HepG2 (cell line): Measurements from ENCODE around the gene RSPH1. TPM values are rescaled to one million over a fixed set of nuclear protein-coding genes. Genes with fewer than 3 reads are reported as not detected.

Experiments used
- ATAC-seq: fragments of 200-7000 bp; cut with Tn5 transposase; 3 replicates; pipeline ENCODE4 v1.9.1; 2020; ENCODE audit warnings: mild to moderate bottlenecking, moderate library complexity
- Bru-seq: library from RNA; stranded (reverse); fragments of 400-500 nt; gene quantifications from one replicate; lab custom pipeline; 2021; lab: Mats Ljungman, UMichigan
- BruChase-seq, 2 experiments: library from RNA; stranded (reverse); fragments of 400-500 nt; gene quantifications; one replicate each; lab custom pipeline; 2021; lab: Mats Ljungman, UMichigan
- BruUV-seq: library from RNA; stranded (reverse); fragments of 400-500 nt; replicated peaks from 2 replicates; lab custom pipeline; 2021; lab: Mats Ljungman, UMichigan
- CTCF ChIA-PET: fragments of 300-600 bp; formaldehyde crosslinking; extraction: SDS; loops from one replicate; lab custom pipeline; 2021; ENCODE audit warnings: low total read pairs, inconsistent platforms, low intra/inter-chr PET ratio; lab: Yijun Ruan, JAX
- POLR2A ChIA-PET: fragments of 350-600 bp; sonication (Branson Sonifier 250); formaldehyde crosslinking; loops from one replicate; lab custom pipeline; 2020; ENCODE audit warnings: antibody characterized with exemption, inconsistent platforms; lab: Yijun Ruan, JAX
- DNase-seq: peaks from one replicate; pipeline ENCODE4 v3.0.0-alpha.2; 2015; ENCODE audit warnings: low spot score
- FAIRE-seq: peaks from 3 replicates; lab custom pipeline; 2011; peaks lifted over from hg19 to GRCh38; lab: Jason Lieb, UNC
- H2AFZ ChIP-seq: one replicate; pipeline ENCODE4 v1.6.1; 2011; ENCODE audit warnings: low read length, inconsistent platforms
- H3K27ac ChIP-seq: fragments of 300-600 bp; 3 replicates; pipeline ENCODE4 v1.8.0; 2011; ENCODE audit warnings: mixed run types, mild to moderate bottlenecking, mixed read lengths, low read length, inconsistent platforms; ENCODE audit not compliant: insufficient read depth; ENCODE audit errors: extremely low read length
- H3K27me3 ChIP-seq, 2 experiments: fragments of 200-600 bp in 1 of 2; 2 replicates in 1 of 2; 3 replicates in 1 of 2; pipeline versions ENCODE4 v1.6.0 to v1.8.0; 2011; ENCODE audit warnings: low read length in 2 of 2, mild to moderate bottlenecking in 2 of 2, moderate library complexity in 2 of 2, inconsistent platforms in 1 of 2; ENCODE audit not compliant: insufficient read depth in 2 of 2, control insufficient read depth in 1 of 2
- H3K36me3 ChIP-seq, 2 experiments: fragments of 200-600 bp in 1 of 2; replicated peaks in 1 of 2; 2 replicates in 1 of 2; 3 replicates in 1 of 2; pipeline versions ENCODE4 v1.5.1 to v1.8.0; 2011; ENCODE audit warnings: low read length in 2 of 2, inconsistent platforms in 1 of 2; ENCODE audit not compliant: insufficient read depth in 2 of 2, control insufficient read depth in 1 of 2
- H3K4me1 ChIP-seq: 2 replicates; pipeline ENCODE4 v1.5.1; 2012; ENCODE audit warnings: low read length, inconsistent platforms; ENCODE audit not compliant: insufficient read depth
- H3K4me2 ChIP-seq: 2 replicates; pipeline ENCODE4 v1.6.0; 2011; ENCODE audit warnings: low read depth, low read length, inconsistent platforms
- H3K4me3 ChIP-seq, 3 experiments: fragments of 200-600 bp in 1 of 3; sonication (generic), shearing (Covaris generic) in 1 of 3; replicated peaks in 1 of 3; 2 replicates each; pipeline ENCODE4 v1.5.1; 2011 to 2016; ENCODE audit warnings: low read length in 3 of 3, inconsistent platforms in 2 of 3, low read depth in 2 of 3, mild to moderate bottlenecking in 2 of 3, control low read depth in 1 of 3, mixed read lengths in 1 of 3; ENCODE audit not compliant: insufficient read depth in 1 of 3
- H3K79me2 ChIP-seq: one replicate; pipeline ENCODE4 v1.6.1; 2011; ENCODE audit warnings: low read length, inconsistent platforms; ENCODE audit not compliant: insufficient read depth
- H3K9ac ChIP-seq: 2 replicates; pipeline ENCODE4 v1.6.0; 2011; ENCODE audit warnings: mild to moderate bottlenecking, low read depth, low read length, inconsistent platforms; ENCODE audit not compliant: insufficient read depth
- H3K9me3 ChIP-seq: 2 replicates; pipeline ENCODE4 v1.5.1; 2012; ENCODE audit warnings: mild to moderate bottlenecking, low read length
- H4K20me1 ChIP-seq: 2 replicates; pipeline ENCODE4 v1.6.0; 2011; ENCODE audit warnings: inconsistent platforms, mild to moderate bottlenecking, low read length, moderate library complexity; ENCODE audit not compliant: insufficient read depth
- ATF1 ChIP-seq: IDR thresholded peaks from 2 replicates; pipeline ENCODE4 v1.6.1; 2016; ENCODE audit warnings: mild to moderate bottlenecking, control low read depth
- ELF1 ChIP-seq: sonication (generic); formaldehyde crosslinking; IDR thresholded peaks from 2 replicates; pipeline ENCODE4 v1.4.0; 2020; ENCODE audit warnings: missing genetic modification reagents
- FOXC1 ChIP-seq: sonication (generic); formaldehyde crosslinking; IDR thresholded peaks from 2 replicates; pipeline ENCODE4 v1.8.0; 2022; ENCODE audit warnings: mild to moderate bottlenecking, missing genetic modification reagents, borderline replicate concordance
- GTF2F1 ChIP-seq: fragments of 150-350 bp; IDR thresholded peaks from 2 replicates; pipeline ENCODE4 v1.6.1; 2014; ENCODE audit warnings: low read length
- HIVEP1 ChIP-seq: sonication (generic); formaldehyde crosslinking; IDR thresholded peaks from 2 replicates; pipeline ENCODE4 v1.4.0; 2020; ENCODE audit warnings: mild to moderate bottlenecking, missing genetic modification reagents
- NFYC ChIP-seq: IDR thresholded peaks from 2 replicates; pipeline ENCODE4 v1.6.1; 2016; ENCODE audit warnings: missing genetic modification reagents, missing compliant biosample characterization
- RBM22 ChIP-seq: fragments of 200-400 bp; formaldehyde crosslinking; optimal IDR thresholded peaks from 2 replicates; pipeline ENCODE3; 2017; ENCODE audit warnings: mild to moderate bottlenecking, low read length, moderate library complexity
- RFX3 ChIP-seq: IDR thresholded peaks from 2 replicates; pipeline ENCODE4 v1.6.1; 2016; ENCODE audit warnings: missing biosample characterization, missing genetic modification reagents
- SALL2 ChIP-seq: sonication (generic); formaldehyde crosslinking; IDR thresholded peaks from 2 replicates; pipeline ENCODE4 v1.8.1; 2023; ENCODE audit warnings: mild to moderate bottlenecking, missing genetic modification reagents, inconsistent platforms
- SP4 ChIP-seq: sonication (generic); formaldehyde crosslinking; IDR thresholded peaks from 2 replicates; pipeline ENCODE4 v1.8.1; 2023; ENCODE audit warnings: mild to moderate bottlenecking, missing genetic modification reagents
- TGIF2 ChIP-seq: IDR thresholded peaks from 2 replicates; pipeline ENCODE4 v1.6.1; 2016; ENCODE audit warnings: control low read depth, missing compliant biosample characterization
- THAP11 ChIP-seq: IDR thresholded peaks from 2 replicates; pipeline ENCODE4 v1.6.1; 2016; ENCODE audit warnings: missing biosample characterization, missing genetic modification reagents
- THYN1 ChIP-seq: sonication (generic); formaldehyde crosslinking; IDR thresholded peaks from 2 replicates; pipeline ENCODE4 v1.8.1; 2023; ENCODE audit warnings: low read depth, mild to moderate bottlenecking, moderate library complexity, missing genetic modification reagents, borderline replicate concordance
- ZBTB21 ChIP-seq: sonication (generic); formaldehyde crosslinking; IDR thresholded peaks from 2 replicates; pipeline ENCODE4 v1.4.0; 2020; ENCODE audit warnings: missing genetic modification reagents
- ZFP62 ChIP-seq: sonication (generic); formaldehyde crosslinking; IDR thresholded peaks from 2 replicates; pipeline ENCODE4 v1.4.0; 2020; ENCODE audit warnings: missing genetic modification reagents
- WGBS: methylation state at CpG from one replicate; pipeline ENCODE4 v1.1.6; 2017; ENCODE audit warnings: low lambda C conversion rate; 5-methylcytosine and 5-hydroxymethylcytosine counted together
- in situ Hi-C: cut with HindIII; loops from 2 replicates; pipeline ENCODE4 v1.10.0; 2017; ENCODE audit warnings: low pct_unique_long_range_greater_than_20kb; ENCODE audit not compliant: extremely low pct_ligation_motif_present
- intact Hi-C: fragments of 100-400 bp; cut with micrococcal nuclease; formaldehyde crosslinking; loops from one replicate; pipeline ENCODE4 v1.10.0; 2022; ENCODE audit not compliant: unreplicated experiment
- long read RNA-seq, 2 experiments: library from RNA in 1 of 2; library from polyadenylated mRNA in 1 of 2; stranded (forward) in 1 of 2; unstranded in 1 of 2; transcript quantifications; one replicate each; pipeline ENCODE4 v2.0.0, GENCODE V29; 2019 to 2022
- polyA minus RNA-seq, 3 experiments: library from RNA; depleted of rRNA, polyadenylated mRNA; stranded (reverse); fragments of >200 nt; gene quantifications; 2 replicates each; pipeline ENCODE4 v1.2.3, GENCODE V29; 2011; ENCODE audit warnings: low replicate concordance in 1 of 3
- polyA plus RNA-seq, 8 experiments: library from polyadenylated mRNA; depleted of rRNA in 3 of 8; stranded (reverse) in 7 of 8; unstranded in 1 of 8; fragments of >200 nt; fragmentation: Illumina TruSeq in 4 of 8; extraction: Trizol in 4 of 8; gene quantifications; 2 replicates each; pipeline versions ENCODE4 v1.2.1 to v1.2.3, GENCODE V29; 2011 to 2016; ENCODE audit warnings: low read depth in 4 of 8, missing spikeins in 1 of 8, mixed read lengths in 1 of 8; ENCODE audit not compliant: insufficient read depth in 1 of 8
- total RNA-seq, 5 experiments: library from RNA; depleted of rRNA; stranded (reverse); fragments of >200 nt; fragmentation: Illumina TruSeq; extraction: Trizol; gene quantifications; 2 replicates each; pipeline ENCODE4 v1.2.3, GENCODE V29; 2016; ENCODE audit warnings: low read depth in 1 of 5
- TF ChIP-seq, protein P1 (sequence below): IDR thresholded peaks from 2 replicates; pipeline ENCODE4 v1.6.1; 2012; ENCODE audit warnings: low read length, improper control_type of control experiment
- TF ChIP-seq, protein P2 (sequence below): IDR thresholded peaks from 2 replicates; pipeline ENCODE4 v1.6.1; 2016; ENCODE audit warnings: missing genetic modification reagents, missing compliant biosample characterization

Gene RSPH1
- not detected in 2 replicates for total RNA-seq (2016; rRNA removed; fragmentation: Illumina TruSeq; extraction: Trizol)
- total RNA-seq (2016; cell fraction: cytosol; rRNA removed; fragmentation: Illumina TruSeq; extraction: Trizol; ENCODE audit: low read depth), result not detected in 2 replicates
- not detected in 2 replicates for total RNA-seq (2016; cell fraction: insoluble cytoplasmic fraction; rRNA removed; fragmentation: Illumina TruSeq; extraction: Trizol)
- total RNA-seq (2016; cell fraction: membrane; rRNA removed; fragmentation: Illumina TruSeq; extraction: Trizol), result not detected in 2 replicates
- not detected in 2 replicates for total RNA-seq (2016; cell fraction: nucleus; rRNA removed; fragmentation: Illumina TruSeq; extraction: Trizol)
- not detected in 2 replicates for polyA plus RNA-seq (2011; rRNA removed)
- polyA plus RNA-seq (2011; cell fraction: cytosol; rRNA removed), result not detected in 2 replicates
- polyA plus RNA-seq (2011; cell fraction: nucleus; rRNA removed), result not detected in 2 replicates
- polyA plus RNA-seq (2012), result not detected in 2 replicates
- not detected in 2 replicates for polyA plus RNA-seq (2016; cell fraction: cytosol; fragmentation: Illumina TruSeq; extraction: Trizol; ENCODE audit: low read depth)
- not detected in 2 replicates for polyA plus RNA-seq (2016; cell fraction: insoluble cytoplasmic fraction; fragmentation: Illumina TruSeq; extraction: Trizol; ENCODE audit: low read depth)
- not detected in 2 replicates for polyA plus RNA-seq (2016; cell fraction: membrane; fragmentation: Illumina TruSeq; extraction: Trizol; ENCODE audit: low read depth)
- not detected in 2 replicates for polyA plus RNA-seq (2016; cell fraction: nucleus; fragmentation: Illumina TruSeq; extraction: Trizol; ENCODE audit: insufficient read depth, low read depth)
- polyA minus RNA-seq (2011; rRNA and poly(A)+ RNA removed; ENCODE audit: low replicate concordance), result not detected in 2 replicates
- not detected in 2 replicates for polyA minus RNA-seq (2011; cell fraction: cytosol; rRNA and poly(A)+ RNA removed)
- not detected in 2 replicates for polyA minus RNA-seq (2011; cell fraction: nucleus; rRNA and poly(A)+ RNA removed)
- percentile 7 among the genes with signal in this experiment for Bru-seq, nascent RNA
- percentile 5 among the genes with signal in this experiment for BruChase-seq, experiment 1, labeled RNA remaining after a 6-hour chase
- BruChase-seq, experiment 2, labeled RNA remaining after a 2-hour chase, result percentile 6 among the genes with signal in this experiment
- long read RNA-seq, experiment 1, result 0 reads
- long read RNA-seq, experiment 2, result 0 reads

DNA sequence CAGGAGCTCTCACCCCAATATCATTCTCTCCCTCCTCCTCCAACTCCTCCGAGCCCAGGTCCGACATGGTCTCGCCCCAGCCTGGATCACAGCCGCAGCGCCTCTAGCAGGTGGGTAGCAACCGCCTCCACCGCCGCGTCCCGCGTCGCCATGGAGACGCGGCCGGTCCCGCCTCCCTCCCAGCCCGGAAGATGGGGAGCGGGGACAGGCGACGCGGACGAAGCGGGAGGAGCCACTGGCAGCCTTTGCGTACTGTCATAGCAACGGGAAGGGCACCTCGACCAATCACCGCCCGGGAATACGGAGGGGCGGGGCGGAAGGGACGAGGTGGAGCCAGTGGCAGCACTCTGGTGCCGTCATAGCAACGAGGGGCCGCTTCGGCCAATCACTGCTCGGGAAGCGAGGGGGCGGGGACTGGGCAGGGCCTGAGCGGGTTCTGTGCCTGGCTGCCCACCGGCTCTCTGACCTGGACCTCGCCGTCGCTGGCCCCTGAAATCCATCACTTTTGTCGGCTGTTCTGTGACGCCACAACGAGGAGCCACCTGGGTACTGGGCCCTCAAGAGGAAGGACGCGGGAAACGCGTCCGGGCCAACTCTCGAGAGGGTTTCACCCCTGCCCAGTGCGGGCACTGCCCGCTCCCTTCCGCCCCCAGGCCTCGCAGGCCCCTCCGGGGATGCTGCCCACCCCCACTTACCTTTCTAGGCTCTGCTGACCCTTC lies at the start of gene RSPH1:
Gene RSPH1 (minus strand): TSS at position 105 of the 719 bp plus-strand sequence. CDS start 38 bp downstream, at position 67.
- H3K9me3 ChIP-seq, result no peaks in the 10 kb centered on the region
- H2AFZ ChIP-seq, result peak within 1 kb of the TSS; percentile 6
- H3K36me3 ChIP-seq, result no peaks in the 10 kb centered on the region
- in situ Hi-C loops, result no loop called here
- no peak within 1 kb of the TSS for H3K27ac ChIP-seq
- WGBS, result under 1% methylated on average over 16 of the region's 58 CpGs
- FAIRE-seq, result peak; percentile 76
- ChIA-PET POLR2A (no interaction called here), CTCF (no interaction called here)
- H3K4me1 ChIP-seq, result peaks cover 25% of the 10 kb centered on the region
- H3K27me3 ChIP-seq, result peaks cover 0 to 10% of the 10 kb centered on the region in 2 experiments; a peak in 2 of 5 replicates
- H3K4me3 ChIP-seq, result peak within 1 kb of the TSS; percentile 44 to 76 (median 53)
- H4K20me1 ChIP-seq, result no peaks in the 10 kb centered on the region
- peak; percentile 93 for DNase-seq
- peak; percentile 98 for ATAC-seq
- no peaks in the 10 kb centered on the region for H3K79me2 ChIP-seq
- H3K9ac ChIP-seq, result peak within 1 kb of the TSS; percentile 62; the same call in 1 of the 2 replicates
- BruUV-seq, result no TSS peak
- intact Hi-C loops, result no loop called here
- H3K4me2 ChIP-seq, result peak within 1 kb of the TSS; percentile 93
- TF ChIP-seq GTF2F1, result no peak
- 0 out of 2 replicates have a peak, but pooled peaks have one; percentile 25 for TF ChIP-seq FOXC1 (CRISPR knock-in tag)
- peak; percentile 51; the same call in 1 of the 2 replicates for TF ChIP-seq SALL2
- TF ChIP-seq NFYC (CRISPR knock-in tag), result peak; percentile 89
- TF ChIP-seq, protein P1, sequence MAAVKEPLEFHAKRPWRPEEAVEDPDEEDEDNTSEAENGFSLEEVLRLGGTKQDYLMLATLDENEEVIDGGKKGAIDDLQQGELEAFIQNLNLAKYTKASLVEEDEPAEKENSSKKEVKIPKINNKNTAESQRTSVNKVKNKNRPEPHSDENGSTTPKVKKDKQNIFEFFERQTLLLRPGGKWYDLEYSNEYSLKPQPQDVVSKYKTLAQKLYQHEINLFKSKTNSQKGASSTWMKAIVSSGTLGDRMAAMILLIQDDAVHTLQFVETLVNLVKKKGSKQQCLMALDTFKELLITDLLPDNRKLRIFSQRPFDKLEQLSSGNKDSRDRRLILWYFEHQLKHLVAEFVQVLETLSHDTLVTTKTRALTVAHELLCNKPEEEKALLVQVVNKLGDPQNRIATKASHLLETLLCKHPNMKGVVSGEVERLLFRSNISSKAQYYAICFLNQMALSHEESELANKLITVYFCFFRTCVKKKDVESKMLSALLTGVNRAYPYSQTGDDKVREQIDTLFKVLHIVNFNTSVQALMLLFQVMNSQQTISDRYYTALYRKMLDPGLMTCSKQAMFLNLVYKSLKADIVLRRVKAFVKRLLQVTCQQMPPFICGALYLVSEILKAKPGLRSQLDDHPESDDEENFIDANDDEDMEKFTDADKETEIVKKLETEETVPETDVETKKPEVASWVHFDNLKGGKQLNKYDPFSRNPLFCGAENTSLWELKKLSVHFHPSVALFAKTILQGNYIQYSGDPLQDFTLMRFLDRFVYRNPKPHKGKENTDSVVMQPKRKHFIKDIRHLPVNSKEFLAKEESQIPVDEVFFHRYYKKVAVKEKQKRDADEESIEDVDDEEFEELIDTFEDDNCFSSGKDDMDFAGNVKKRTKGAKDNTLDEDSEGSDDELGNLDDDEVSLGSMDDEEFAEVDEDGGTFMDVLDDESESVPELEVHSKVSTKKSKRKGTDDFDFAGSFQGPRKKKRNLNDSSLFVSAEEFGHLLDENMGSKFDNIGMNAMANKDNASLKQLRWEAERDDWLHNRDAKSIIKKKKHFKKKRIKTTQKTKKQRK, result no peak
- TF ChIP-seq TGIF2 (CRISPR knock-in tag), result peak; percentile 72; the same call in 1 of the 2 replicates
- TF ChIP-seq THYN1 (CRISPR knock-in tag), result no peak
- TF ChIP-seq ATF1 (CRISPR knock-in tag), result peak; percentile 76
- peak; percentile 94 for TF ChIP-seq ELF1
- peak; percentile 99 for TF ChIP-seq RFX3 (CRISPR knock-in tag)
- TF ChIP-seq ZBTB21, result peak; percentile 79
- TF ChIP-seq HIVEP1 (CRISPR knock-in tag), result peak; percentile 69; the same call in 1 of the 2 replicates
- peak; percentile 60; the same call in 1 of the 2 replicates for TF ChIP-seq THAP11 (CRISPR knock-in tag)
- TF ChIP-seq, protein P2, sequence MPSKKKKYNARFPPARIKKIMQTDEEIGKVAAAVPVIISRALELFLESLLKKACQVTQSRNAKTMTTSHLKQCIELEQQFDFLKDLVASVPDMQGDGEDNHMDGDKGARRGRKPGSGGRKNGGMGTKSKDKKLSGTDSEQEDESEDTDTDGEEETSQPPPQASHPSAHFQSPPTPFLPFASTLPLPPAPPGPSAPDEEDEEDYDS, result 0 out of 2 replicates have a peak, but pooled peaks have one; percentile 36
- TF ChIP-seq RBM22, result peak; percentile 99
- 0 out of 2 replicates have a peak, but pooled peaks have one; percentile 47 for TF ChIP-seq ZFP62 (CRISPR knock-in tag)
- TF ChIP-seq SP4, result peak; percentile 83
